ENCODE data around the gene GNS. TPM values are rescaled to one million over a fixed set of nuclear protein-coding genes. Genes with fewer than 3 reads are reported as not detected.

Gene GNS
- total and polyA plus RNA-seq, 2 of the 13 experiments (the other 11 are each of a cell fraction or from before 2014, with no cell fraction given): 49.8 to 51.0 TPM

GRCh38 chr12:64759035-64759894 lies at the start of gene GNS (continued):
- TF ChIP-seq ZBTB37 (CRISPR knock-in tag; IDR thresholded peaks at IDR 0.05) (no peak), SMAD1 (CRISPR knock-in tag; IDR thresholded peaks at IDR 0.05; ENCODE audit: borderline replicate concordance, low read depth) (no peak), SETDB1 (CRISPR knock-in tag; IDR thresholded peaks at IDR 0.05; ENCODE audit: borderline replicate concordance) (no peak), ZNF460 (CRISPR knock-in tag; IDR thresholded peaks at IDR 0.05; ENCODE audit: borderline replicate concordance) (no peak; the same call in 1 of the 2 replicates), PREB (CRISPR knock-in tag; IDR thresholded peaks at IDR 0.05) (no peak), USF2 (IDR thresholded peaks at IDR 0.05; ENCODE audit: low read depth, low read length) (peak; percentile 99), USF2 (CRISPR knock-in tag; IDR thresholded peaks at IDR 0.05; ENCODE audit: borderline replicate concordance) (peak; percentile 100; the same call in 1 of the 2 replicates), ZNF512B (CRISPR knock-in tag; IDR thresholded peaks at IDR 0.05; ENCODE audit: borderline replicate concordance) (no peak), KLF6 (CRISPR knock-in tag; IDR thresholded peaks at IDR 0.05) (0 out of 2 replicates have a peak, but pooled peaks have one; percentile 45), ZNF790 (CRISPR knock-in tag; IDR thresholded peaks at IDR 0.05; ENCODE audit: borderline replicate concordance) (no peak), SIX4 (CRISPR knock-in tag; IDR thresholded peaks at IDR 0.05) (no peak), TBX3 (IDR thresholded peaks at IDR 0.05; ENCODE audit: borderline replicate concordance) (peak; percentile 24; the same call in 1 of the 2 replicates), KMT2B (CRISPR knock-in tag; IDR thresholded peaks at IDR 0.05) (peak; percentile 84), MTA1 (CRISPR knock-in tag; IDR thresholded peaks at IDR 0.05; ENCODE audit: borderline replicate concordance) (peak; percentile 91), ZNF503 (CRISPR knock-in tag; IDR thresholded peaks at IDR 0.05) (no peak), ZNF772 (CRISPR knock-in tag; IDR thresholded peaks at IDR 0.05) (no peak; the same call in 1 of the 2 replicates), ZNF362 (CRISPR knock-in tag; IDR thresholded peaks at IDR 0.05; ENCODE audit: borderline replicate concordance) (no peak)

Data from HepG2 (cell line).